IMR-90 (cell line): ENCODE data around the gene PMM1.

ENCODE experiments used
- CEBPB ChIP-seq: IDR thresholded peaks from 2 replicates; pipeline ENCODE4 v1.6.1; 2012; ENCODE audit warnings: low read depth, low read length, improper control_type of control experiment
- FOS ChIP-seq: fragments of 150-350 bp; IDR thresholded peaks from 2 replicates; pipeline ENCODE4 v1.6.1; 2016; ENCODE audit warnings: low read depth, low read length
- MAZ ChIP-seq: IDR thresholded peaks from 2 replicates; pipeline ENCODE4 v1.6.1; 2012; ENCODE audit warnings: low read depth, mild to moderate bottlenecking, low read length, improper control_type of control experiment, moderate library complexity, borderline replicate concordance
- MXI1 ChIP-seq: IDR thresholded peaks from 2 replicates; pipeline ENCODE4 v1.6.1; 2012; ENCODE audit warnings: low read depth, mild to moderate bottlenecking, low read length, moderate library complexity, borderline replicate concordance
- POLR2A ChIP-seq: IDR thresholded peaks from 2 replicates; pipeline ENCODE4 v1.6.1; 2012; ENCODE audit warnings: mild to moderate bottlenecking, low read depth, low read length
- RAD21 ChIP-seq: IDR thresholded peaks from 2 replicates; pipeline ENCODE4 v1.6.1; 2012; ENCODE audit warnings: low read length, improper control_type of control experiment
- RCOR1 ChIP-seq: IDR thresholded peaks from 2 replicates; pipeline ENCODE4 v1.6.1; 2012; ENCODE audit warnings: mild to moderate bottlenecking, low read length, improper control_type of control experiment; ENCODE audit not compliant: insufficient replicate concordance
- RFX5 ChIP-seq: IDR thresholded peaks from 2 replicates; pipeline ENCODE4 v1.8.0; 2012; ENCODE audit warnings: low read depth, mild to moderate bottlenecking, low read length, moderate library complexity
- SMC3 ChIP-seq: fragments of 150-350 bp; IDR thresholded peaks from 2 replicates; pipeline ENCODE4 v1.6.1; 2016; ENCODE audit warnings: low read depth, mild to moderate bottlenecking, antibody characterized with exemption, low read length, moderate library complexity
- TF ChIP-seq, protein P1 (sequence below): conservative IDR thresholded peaks from 2 replicates; pipeline ENCODE4 v1.5.1; 2012; ENCODE audit warnings: mild to moderate bottlenecking, low read depth, low read length, improper control_type of control experiment
- TF ChIP-seq, protein P2 (sequence below): fragments of 150-350 bp; IDR thresholded peaks from 2 replicates; pipeline ENCODE4 v1.6.1; 2017; ENCODE audit warnings: mild to moderate bottlenecking, antibody characterized with exemption, low read length, low read depth
- TF ChIP-seq, protein P3 (sequence below): fragments of 150-350 bp; IDR thresholded peaks from 2 replicates; pipeline ENCODE4 v1.6.1; 2016; ENCODE audit warnings: low read depth, mild to moderate bottlenecking, low read length, moderate library complexity, borderline replicate concordance

DNA sequence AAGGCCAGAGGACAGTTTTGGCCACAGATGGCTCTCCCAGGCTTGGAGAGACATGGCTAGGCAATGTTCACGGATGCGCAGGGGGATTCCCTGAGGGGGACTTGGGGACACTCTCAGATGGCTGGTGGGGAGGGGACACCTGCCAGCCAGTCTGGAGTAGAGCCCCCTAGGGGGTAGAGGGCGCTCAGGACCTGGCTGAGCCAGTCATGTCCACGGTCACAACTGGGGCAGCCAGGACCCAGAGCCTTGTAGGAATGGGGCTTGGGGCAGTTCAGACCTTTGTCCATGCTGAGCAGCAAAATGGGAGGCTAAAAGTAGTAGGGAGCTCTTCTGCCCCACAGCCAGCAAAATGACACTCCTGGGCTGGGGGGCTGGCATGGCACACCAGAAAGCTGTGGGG is 27.2 kb downstream of the PMM1 start:
- TF ChIP-seq, protein P1, sequence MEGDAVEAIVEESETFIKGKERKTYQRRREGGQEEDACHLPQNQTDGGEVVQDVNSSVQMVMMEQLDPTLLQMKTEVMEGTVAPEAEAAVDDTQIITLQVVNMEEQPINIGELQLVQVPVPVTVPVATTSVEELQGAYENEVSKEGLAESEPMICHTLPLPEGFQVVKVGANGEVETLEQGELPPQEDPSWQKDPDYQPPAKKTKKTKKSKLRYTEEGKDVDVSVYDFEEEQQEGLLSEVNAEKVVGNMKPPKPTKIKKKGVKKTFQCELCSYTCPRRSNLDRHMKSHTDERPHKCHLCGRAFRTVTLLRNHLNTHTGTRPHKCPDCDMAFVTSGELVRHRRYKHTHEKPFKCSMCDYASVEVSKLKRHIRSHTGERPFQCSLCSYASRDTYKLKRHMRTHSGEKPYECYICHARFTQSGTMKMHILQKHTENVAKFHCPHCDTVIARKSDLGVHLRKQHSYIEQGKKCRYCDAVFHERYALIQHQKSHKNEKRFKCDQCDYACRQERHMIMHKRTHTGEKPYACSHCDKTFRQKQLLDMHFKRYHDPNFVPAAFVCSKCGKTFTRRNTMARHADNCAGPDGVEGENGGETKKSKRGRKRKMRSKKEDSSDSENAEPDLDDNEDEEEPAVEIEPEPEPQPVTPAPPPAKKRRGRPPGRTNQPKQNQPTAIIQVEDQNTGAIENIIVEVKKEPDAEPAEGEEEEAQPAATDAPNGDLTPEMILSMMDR, result no peak
- no peak for TF ChIP-seq CEBPB
- no peak for TF ChIP-seq RFX5
- no peak for TF ChIP-seq FOS
- no peak for TF ChIP-seq RAD21
- no peak for TF ChIP-seq SMC3
- 0 out of 2 replicates have a peak, but pooled peaks have one; percentile 2 for TF ChIP-seq POLR2A
- TF ChIP-seq MXI1, result no peak
- TF ChIP-seq, protein P2, sequence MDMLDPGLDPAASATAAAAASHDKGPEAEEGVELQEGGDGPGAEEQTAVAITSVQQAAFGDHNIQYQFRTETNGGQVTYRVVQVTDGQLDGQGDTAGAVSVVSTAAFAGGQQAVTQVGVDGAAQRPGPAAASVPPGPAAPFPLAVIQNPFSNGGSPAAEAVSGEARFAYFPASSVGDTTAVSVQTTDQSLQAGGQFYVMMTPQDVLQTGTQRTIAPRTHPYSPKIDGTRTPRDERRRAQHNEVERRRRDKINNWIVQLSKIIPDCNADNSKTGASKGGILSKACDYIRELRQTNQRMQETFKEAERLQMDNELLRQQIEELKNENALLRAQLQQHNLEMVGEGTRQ, result no peak
- TF ChIP-seq, protein P3, sequence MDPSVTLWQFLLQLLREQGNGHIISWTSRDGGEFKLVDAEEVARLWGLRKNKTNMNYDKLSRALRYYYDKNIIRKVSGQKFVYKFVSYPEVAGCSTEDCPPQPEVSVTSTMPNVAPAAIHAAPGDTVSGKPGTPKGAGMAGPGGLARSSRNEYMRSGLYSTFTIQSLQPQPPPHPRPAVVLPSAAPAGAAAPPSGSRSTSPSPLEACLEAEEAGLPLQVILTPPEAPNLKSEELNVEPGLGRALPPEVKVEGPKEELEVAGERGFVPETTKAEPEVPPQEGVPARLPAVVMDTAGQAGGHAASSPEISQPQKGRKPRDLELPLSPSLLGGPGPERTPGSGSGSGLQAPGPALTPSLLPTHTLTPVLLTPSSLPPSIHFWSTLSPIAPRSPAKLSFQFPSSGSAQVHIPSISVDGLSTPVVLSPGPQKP, result no peak
- TF ChIP-seq RCOR1, result no peak
- no peak for TF ChIP-seq MAZ
